ENCODE measurements around the gene EPHB1.

Gene EPHB1

DNA sequence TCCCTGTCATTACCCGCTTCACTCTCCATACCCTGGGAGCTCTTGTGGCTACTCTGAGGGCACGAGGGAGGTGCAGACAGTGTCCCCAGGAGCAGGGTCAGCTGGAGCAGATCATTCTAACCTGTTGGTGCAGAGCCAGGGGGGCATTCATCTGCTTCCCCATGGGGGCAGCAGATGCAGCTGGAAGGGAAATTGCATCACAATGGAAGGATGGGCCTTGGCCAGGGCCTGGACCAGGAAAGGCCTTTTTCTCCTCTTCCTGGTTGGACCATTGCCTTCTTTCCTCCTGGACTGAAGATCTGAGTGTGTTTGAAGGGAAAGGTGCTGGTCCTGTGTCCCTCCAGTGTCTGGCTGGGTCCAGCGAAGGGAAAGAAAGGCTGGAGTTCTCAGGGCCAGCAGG lies 55.7 kb downstream of the EPHB1 start:
- DNase-seq (ENCODE audit: low read depth) = no peak

DNA sequence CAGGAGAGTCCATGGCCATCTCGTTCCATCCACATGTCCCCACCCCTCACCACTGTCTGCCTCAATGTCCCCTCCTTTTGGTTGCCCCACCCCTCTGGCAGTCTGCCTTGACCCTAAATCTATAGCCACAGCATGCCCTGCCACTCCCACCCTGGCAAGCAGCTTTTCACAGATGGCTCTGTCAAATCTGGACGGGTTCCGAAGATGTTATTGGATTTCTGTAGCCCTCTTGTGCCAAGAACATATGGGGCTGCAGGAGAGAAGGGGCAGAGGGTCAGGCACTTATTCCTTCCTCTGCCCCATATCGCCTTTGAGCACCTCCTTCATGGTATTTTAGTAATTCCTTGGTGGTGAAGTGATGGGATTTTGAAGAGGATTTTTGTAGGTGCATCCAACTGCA lies 57.1 kb downstream of the EPHB1 start:
- DNase-seq (ENCODE audit: low read depth) = no peak

DNA sequence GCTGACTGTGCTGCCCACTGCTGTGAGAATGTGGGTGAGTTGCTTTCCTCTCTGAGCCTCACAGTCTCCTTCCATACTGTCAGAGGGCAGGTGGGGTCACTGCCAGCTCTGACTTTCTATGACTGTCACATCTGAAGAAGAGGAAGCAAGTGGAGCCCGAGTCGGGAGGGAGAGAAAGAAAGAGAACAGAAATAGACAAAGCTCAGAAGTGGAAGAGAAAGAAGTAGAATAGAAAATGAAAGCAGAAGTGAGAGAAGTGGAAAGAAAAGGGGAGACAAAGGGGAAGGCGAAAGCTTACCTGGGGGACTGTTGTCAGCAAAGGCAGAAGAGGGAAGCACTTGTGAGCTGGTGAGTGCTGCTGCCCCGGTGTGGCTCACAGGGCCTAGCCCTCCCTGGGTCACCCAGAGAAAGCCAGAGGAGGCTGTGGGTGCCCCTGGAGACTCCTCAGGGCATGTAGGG lies 57.9 kb downstream of the EPHB1 start:
- DNase-seq (ENCODE audit: low read depth) = no peak

DNA sequence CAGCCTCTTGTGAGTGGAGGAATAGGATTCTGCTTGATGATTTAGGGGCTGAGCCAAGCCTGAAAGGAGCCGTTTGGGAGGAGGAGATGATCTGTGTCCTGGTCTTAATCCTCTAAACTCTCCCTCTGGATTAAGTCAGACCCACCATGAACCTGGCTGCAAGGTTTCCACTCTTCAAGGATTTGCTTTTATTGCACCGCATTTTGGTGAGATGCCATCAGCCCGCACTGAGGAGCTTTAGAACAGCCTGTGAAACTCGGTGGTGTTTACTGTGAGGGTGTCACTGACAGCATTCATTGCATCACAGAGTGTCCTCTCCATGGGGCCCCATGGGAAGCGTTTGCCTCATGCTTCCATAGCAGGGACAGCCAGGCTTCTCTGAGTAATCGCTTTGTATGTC lies 59.2 kb downstream of the EPHB1 start:
- no peak for DNase-seq (ENCODE audit: low read depth)

- no peak for DNase-seq (ENCODE audit: low read depth)
Observed at GRCh38 chr3:134857356-134857755, 62.3 kb downstream of the EPHB1 start.

GRCh38 chr3:134857776-134858362 lies 62.8 kb downstream of the EPHB1 start:
- DNase-seq (ENCODE audit: low read depth) = no peak

DNA sequence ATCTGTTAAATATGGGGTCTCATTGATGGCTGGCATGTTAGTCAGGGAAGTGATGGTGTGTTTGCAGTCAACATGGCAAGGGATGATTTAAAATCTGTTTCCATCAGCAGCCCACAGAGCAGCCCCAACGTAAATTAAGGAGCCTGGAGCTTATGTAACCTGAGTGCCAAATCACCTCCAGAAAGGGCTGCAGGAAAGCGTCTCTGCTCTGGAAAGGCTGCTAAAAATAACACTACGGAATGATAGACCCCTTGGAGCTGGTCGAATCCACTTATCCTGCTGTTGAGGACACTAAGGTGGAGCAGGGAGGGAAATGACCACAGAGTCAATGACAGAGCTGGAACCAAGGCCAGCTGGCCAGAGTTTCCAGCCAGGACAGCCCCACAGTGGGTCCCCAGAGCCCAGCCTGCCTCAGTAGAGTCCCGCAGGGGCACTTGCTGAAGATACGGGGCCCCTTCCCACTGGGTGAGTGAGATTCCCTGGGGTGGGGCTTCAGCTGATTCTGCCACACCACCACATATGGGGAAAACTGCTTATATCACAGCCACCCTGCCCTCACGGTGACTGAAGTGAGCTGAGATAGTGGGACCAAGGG lies 63.5 kb downstream of the EPHB1 start:
- no peak for DNase-seq (ENCODE audit: low read depth)

DNA sequence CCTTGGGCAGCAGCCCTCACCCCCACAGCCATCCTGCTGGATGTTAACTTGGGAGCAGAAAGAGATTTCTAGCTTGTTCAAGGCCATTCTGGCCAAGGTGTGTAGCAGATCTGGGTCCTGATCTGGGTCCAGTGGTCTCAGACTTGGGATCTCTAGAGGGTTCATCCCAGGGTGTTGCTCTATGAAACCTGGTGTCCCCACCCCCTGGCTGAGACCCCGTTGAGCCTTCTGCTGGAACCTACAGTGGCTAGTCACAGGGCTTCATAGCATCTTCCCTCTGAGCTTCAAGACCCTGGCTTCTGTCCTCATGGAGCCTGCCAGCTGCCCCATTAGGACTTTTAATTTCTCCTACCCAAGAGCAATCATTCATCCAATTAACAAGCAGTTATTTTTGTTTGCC lies 64.3 kb downstream of the EPHB1 start:
- DNase-seq (ENCODE audit: low read depth) = no peak

DNA sequence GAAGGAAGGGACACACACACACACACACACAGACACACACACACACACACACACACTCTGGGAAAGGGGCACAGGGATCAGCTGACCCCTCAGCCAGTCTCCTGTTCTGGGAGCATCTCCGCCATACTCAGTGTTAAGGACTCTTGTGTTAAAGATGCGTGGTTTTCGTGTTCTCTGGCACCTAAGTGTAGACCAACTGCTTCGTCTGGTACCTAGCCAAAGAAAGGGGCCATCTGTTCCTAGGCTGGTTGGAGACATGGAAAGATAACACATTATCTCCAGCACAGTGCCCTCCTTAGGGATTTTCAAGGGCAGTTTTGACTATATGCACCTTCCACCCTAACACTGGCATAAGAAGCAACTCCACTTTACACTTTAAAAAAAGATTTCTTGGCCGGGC lies 65.1 kb downstream of the EPHB1 start:
- DNase-seq (ENCODE audit: low read depth) = no peak

DNA sequence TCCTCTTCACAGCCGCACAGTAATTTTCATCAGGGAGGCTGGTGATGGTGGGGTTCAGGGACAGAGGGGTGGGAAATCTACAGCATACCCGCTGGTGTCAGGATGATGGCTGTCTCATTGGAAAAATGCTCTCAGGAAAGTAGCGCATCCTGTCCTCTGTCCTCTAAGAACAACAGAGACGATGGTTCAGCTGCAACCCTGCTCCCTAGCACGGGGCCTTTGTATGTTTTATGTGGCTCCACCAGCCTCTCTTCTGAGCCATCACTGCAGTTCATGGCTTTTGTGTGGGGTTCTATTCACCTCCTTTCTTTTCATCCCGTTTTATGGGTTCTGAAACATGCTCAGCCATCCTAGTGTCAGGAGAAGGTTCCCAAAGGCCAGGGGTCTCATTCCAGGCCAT lies 68.9 kb downstream of the EPHB1 start:
- DNase-seq (ENCODE audit: low read depth) = no peak

- DNase-seq (ENCODE audit: low read depth) = no peak
Observed at GRCh38 chr3:134864636-134865035, 69.6 kb downstream of the EPHB1 start.

- no peak for DNase-seq (ENCODE audit: low read depth)
Observed at GRCh38 chr3:134867277-134867676, 72.2 kb downstream of the EPHB1 start.

- DNase-seq (ENCODE audit: low read depth) = no peak
Observed at GRCh38 chr3:134869153-134869726, 74.2 kb downstream of the EPHB1 start.

- no peak for DNase-seq (ENCODE audit: low read depth)
Observed at GRCh38 chr3:134871818-134872217, 76.8 kb downstream of the EPHB1 start.

DNA sequence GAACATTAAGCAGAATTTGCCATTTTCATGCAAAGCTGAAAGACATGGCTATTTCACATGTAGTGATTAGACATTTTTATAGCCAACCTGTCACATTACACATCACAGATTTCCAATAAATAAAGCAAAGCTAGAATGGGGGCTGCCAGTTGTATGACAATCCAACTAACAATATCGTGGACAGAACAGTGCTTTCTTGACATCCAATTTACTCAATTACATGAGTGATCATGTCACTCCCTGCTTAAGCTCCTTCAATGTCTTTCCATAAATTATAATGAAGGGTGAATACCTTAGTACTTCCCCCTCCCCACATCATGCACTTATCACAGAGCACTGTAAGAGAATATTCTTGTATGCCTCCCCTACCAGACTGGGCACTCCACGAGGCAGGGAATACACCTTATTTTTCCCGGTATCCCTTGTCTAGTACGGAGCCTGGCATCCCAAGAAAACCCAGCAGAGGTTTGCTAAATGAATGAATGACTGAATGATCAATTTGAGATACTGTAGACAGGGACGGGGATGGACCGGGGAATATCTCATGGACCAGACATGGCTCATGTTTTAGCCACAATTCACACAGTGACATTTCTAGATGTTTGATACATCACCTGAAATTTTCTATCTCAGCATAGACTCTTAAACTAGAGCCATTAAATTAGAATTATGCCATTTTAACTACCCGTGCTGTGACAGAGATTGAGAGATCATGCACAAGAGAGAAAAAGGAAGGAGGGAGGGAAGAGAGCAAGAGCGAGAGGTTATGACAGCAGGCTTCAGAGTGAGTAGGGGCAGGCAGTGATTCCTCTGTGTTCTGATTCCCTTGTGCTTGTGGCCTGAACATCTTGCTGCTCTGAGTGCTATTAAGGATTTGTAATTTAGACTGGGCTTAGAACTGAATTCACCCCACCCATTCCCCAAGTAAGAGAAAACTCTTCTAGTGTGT lies 77.7 kb downstream of the EPHB1 start:
- DNase-seq (ENCODE audit: low read depth) = no peak

DNA sequence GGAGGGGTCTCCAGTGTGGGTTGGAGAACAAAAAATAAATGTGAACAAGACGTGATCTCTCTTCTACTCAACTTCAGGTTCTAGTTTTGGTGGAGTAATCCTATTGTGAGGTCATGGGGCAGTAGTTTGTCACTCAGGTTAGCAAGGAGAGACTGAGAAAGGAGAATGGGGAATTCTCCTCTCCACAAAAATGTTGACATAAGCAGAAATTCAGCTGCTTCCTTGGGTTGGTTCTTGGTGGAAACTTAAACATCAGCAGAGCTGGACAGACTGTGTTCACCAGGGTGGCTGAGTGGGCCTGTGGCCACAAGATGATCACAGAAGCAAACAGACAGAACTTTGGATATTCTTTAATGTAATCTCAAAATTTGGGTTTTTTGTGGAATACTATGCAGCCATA lies 78.7 kb downstream of the EPHB1 start:
- DNase-seq (ENCODE audit: low read depth) = no peak

- no peak for DNase-seq (ENCODE audit: low read depth)
Observed at GRCh38 chr3:134874737-134875413, 79.8 kb downstream of the EPHB1 start.

- no peak for DNase-seq (ENCODE audit: low read depth)
Observed at GRCh38 chr3:134876836-134877235, 81.8 kb downstream of the EPHB1 start.

- DNase-seq (ENCODE audit: low read depth) = no peak
Observed at GRCh38 chr3:134877788-134878187, 82.7 kb downstream of the EPHB1 start.

- DNase-seq (ENCODE audit: low read depth) = no peak
Observed at GRCh38 chr3:134879990-134880389, 84.9 kb downstream of the EPHB1 start.

GRCh38 chr3:134880431-134880830 lies 85.4 kb downstream of the EPHB1 start:
- DNase-seq (ENCODE audit: low read depth) = no peak

GRCh38 chr3:134881305-134881704 lies 86.2 kb downstream of the EPHB1 start:
- no peak for DNase-seq (ENCODE audit: low read depth)

All from stromal cell of bone marrow (primary cell).